ENCODE data around the gene NSF. TPM values are rescaled to one million over a fixed set of nuclear protein-coding genes. Genes with fewer than 3 reads are reported as not detected.

The NSF gene
- total and polyA plus RNA-seq, 2 experiments from 2014 or later = 18.6 to 29.0 TPM

DNA sequence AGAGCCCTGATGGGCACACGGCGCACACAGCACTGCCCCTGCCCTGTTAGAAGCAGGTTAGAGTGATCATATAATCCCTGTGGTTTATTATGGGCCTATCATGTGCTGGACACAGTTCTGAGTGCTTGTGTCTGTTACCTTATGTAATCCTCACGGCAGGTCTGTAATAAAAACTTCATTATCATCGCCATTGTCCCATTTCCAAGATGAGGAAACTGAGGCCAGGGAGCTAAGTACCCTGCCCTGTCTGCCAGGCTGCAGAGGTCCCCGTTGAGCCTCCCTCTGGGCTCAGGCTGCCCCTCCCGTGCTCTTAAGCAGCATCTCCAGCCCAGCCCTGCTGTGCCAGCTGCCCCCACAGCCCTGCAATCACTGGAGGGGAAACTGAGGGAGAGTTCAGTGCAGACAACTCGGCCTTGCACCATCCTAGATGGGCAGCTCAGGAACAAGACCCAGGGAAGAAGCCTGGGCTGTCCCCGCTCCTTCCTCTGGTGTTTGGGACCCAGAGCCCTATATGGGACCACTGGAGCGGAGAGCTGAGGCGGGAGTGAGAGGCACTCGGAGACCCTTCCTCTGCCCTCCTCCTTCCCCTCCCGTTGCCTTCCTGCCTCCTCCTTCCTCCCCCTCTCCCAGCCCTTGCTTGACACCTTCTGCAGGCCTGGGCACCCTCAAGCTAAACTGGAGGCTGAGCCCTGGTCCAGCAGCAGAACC, 186.0 kb downstream of the NSF start:
- no peak overlapping the region for H3K27ac ChIP-seq
- no peaks in the 10 kb centered on the region for H3K4me1 ChIP-seq (ENCODE audit: low read depth)
- H3K9me3 ChIP-seq (ENCODE audit: low read depth) = no peaks in the 10 kb centered on the region
- DNase-seq (ENCODE audit: low read depth in 1 of 2, low spot score in 1 of 2) = no peak
- no peak overlapping the region for H3K4me3 ChIP-seq
- no peaks in the 10 kb centered on the region for H3K27me3 ChIP-seq
- TF ChIP-seq, protein P1, sequence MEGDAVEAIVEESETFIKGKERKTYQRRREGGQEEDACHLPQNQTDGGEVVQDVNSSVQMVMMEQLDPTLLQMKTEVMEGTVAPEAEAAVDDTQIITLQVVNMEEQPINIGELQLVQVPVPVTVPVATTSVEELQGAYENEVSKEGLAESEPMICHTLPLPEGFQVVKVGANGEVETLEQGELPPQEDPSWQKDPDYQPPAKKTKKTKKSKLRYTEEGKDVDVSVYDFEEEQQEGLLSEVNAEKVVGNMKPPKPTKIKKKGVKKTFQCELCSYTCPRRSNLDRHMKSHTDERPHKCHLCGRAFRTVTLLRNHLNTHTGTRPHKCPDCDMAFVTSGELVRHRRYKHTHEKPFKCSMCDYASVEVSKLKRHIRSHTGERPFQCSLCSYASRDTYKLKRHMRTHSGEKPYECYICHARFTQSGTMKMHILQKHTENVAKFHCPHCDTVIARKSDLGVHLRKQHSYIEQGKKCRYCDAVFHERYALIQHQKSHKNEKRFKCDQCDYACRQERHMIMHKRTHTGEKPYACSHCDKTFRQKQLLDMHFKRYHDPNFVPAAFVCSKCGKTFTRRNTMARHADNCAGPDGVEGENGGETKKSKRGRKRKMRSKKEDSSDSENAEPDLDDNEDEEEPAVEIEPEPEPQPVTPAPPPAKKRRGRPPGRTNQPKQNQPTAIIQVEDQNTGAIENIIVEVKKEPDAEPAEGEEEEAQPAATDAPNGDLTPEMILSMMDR (IDR thresholded peaks at IDR 0.05; ENCODE audit: low read depth, low read length) = no peak
- no peaks in the 10 kb centered on the region for H3K36me3 ChIP-seq

DNA sequence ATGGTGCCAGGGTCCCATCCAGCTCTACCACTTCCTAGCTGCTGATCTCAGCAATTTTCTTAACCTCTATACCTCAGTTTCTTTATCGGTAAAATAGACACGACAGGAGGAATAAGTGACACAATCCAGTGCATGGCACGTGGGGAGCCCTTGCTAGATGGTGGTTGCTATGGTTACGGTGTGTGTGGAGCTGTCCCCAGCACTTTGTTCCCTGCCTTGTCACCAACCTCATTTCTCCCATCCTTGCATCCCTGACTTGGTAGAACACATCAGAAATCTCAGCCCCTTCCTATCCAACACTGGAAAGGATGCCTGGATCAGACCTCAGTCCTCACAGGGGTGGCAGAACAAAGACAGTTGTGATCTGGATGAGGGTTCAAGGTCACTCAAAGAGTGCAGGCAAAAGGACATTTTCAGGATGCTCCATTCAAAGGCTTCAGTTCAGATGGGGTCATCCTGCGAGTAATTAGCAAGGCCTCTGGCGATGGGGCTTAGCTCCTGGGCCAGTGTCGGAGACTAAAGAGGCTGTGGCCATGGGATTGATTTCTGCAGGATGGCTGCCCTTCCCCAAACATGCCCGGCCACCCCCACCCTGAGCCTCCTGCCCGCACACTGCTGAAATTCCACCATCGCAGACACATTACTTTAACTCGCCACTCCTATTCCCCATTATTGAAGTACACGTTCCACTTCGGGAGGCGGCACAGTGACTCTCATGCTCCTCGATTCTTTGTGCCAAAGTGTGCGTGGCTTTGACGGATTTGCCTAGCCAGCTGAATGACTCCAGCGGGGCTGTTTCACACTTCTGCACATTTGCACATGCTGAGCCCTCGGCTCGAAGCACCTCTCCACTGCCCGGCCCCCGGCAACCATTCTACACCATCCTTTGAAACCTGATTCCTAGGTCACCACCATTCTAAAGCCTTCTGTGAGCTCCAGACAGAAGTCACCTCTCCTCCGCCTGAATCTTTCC, 187.8 kb downstream of the NSF start:
- TF ChIP-seq, protein P1 (IDR thresholded peaks at IDR 0.05; ENCODE audit: low read depth, low read length) = no peak
- no peaks in the 10 kb centered on the region for H3K4me1 ChIP-seq (ENCODE audit: low read depth)
- peak in 1 of 2 donors; percentile 49 for DNase-seq (ENCODE audit: low read depth in 1 of 2, low spot score in 1 of 2)
- no peaks in the 10 kb centered on the region for H3K9me3 ChIP-seq (ENCODE audit: low read depth)
- H3K27me3 ChIP-seq = no peaks in the 10 kb centered on the region
- no peak overlapping the region for H3K4me3 ChIP-seq
- H3K36me3 ChIP-seq = no peaks in the 10 kb centered on the region
- H3K27ac ChIP-seq = no peak overlapping the region

DNA sequence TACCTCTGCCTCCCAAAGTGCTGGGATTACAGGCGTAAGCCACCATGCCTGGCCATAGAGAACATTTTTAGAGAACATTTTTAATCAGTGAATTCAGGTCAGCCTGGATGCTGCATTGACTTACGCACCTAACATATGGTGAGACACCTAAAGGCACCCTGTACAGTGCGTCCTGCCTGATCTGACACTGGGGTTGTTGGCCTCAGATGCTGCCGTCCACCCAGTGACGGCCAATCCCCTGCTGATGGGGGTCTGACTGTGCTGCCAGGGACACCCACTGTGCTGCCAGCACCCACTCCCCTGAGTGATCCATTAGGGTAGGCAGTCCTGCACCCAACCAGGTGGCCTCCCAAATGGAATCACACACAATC, 189.5 kb downstream of the NSF start:
- no peaks in the 10 kb centered on the region for H3K4me1 ChIP-seq (ENCODE audit: low read depth)
- H3K4me3 ChIP-seq = no peak overlapping the region
- no peak overlapping the region for H3K27ac ChIP-seq
- H3K36me3 ChIP-seq = no peaks in the 10 kb centered on the region
- H3K27me3 ChIP-seq = no peaks in the 10 kb centered on the region
- DNase-seq (ENCODE audit: low read depth in 1 of 2, low spot score in 1 of 2) = no peak
- TF ChIP-seq, protein P1 (IDR thresholded peaks at IDR 0.05; ENCODE audit: low read depth, low read length) = no peak
- no peaks in the 10 kb centered on the region for H3K9me3 ChIP-seq (ENCODE audit: low read depth)

DNA sequence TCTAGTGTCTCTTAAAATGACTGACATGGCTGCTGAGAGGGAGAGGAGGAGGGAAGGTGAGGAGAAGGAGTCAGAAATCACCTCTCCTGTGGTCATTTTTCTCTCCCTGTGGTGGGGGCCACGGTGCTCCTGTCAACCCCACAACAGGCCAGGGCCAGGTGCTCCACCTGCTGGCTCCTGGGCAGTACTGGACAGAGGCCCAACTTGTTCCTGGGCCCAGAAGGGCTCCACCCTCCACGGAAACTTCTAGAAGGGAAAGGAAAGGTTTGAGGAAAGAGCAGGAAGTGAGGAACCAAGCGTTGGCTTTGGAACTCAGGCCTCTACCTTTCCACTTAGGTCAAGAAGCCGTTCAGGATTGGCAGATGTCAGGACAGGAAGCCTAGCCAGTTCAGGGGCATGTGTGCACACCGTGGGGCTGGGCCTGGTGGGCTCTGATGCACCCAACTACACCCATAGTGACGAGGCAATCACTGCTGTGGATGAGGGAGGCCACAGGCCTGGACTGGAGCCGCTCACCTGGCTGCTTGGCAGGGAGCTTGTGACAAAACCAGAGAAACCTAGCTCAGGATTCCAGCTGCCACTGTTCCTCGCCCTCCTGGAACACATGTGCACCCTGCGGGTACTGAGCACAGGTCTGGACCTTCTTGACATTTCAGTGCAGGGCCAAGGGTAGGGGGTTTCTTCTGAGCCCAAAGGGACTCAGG, 191.9 kb downstream of the NSF start:
- Histone ChIP-seq H3K36me3 (no peaks in the 10 kb centered on the region), H3K4me1 (ENCODE audit: low read depth) (peaks cover 4% of the 10 kb centered on the region), H3K4me3 (no peak overlapping the region), H3K27ac (no peak overlapping the region), H3K9me3 (ENCODE audit: low read depth) (no peaks in the 10 kb centered on the region), H3K27me3 (no peaks in the 10 kb centered on the region)
- TF ChIP-seq, protein P1 (IDR thresholded peaks at IDR 0.05; ENCODE audit: low read depth, low read length) = peak; percentile 52
- peak; percentile 30 to 55 for DNase-seq (ENCODE audit: low read depth in 1 of 2, low spot score in 1 of 2)

DNA sequence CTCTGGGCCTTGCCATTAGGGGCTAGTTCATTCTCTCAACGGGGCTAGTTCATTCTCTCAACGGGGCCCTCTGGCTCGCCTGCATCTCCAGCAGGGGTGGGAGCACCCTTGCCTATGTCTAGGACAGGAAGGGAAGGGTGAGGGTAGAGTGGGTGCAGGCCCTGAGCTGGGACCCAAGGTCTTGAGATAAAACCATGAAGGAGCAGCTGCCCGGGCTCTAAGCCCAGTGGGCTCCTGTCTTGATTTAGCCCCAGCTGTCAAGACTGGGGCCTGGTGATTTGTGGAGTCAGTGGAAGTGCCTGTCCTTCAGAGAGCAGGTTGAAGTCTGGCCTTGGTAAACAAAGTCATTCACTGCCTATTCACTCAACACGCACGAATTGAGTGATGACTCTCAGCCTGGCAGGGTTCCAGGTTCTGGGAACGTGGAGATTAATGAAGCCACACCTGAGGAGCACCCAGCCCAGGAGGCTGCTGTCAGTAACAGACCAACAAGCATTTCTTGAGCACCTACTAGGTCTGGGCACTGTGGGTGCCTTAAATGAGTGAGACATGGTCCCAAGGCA, 192.6 kb downstream of the NSF start:
- no peak overlapping the region for H3K27ac ChIP-seq

More for the DNA sequence above, 192.6 kb downstream of the NSF start:
- TF ChIP-seq, protein P1 (IDR thresholded peaks at IDR 0.05; ENCODE audit: low read depth, low read length) = no peak
- no peaks in the 10 kb centered on the region for H3K9me3 ChIP-seq (ENCODE audit: low read depth)
- no peaks in the 10 kb centered on the region for H3K36me3 ChIP-seq
- H3K4me3 ChIP-seq = no peak overlapping the region
- H3K4me1 ChIP-seq (ENCODE audit: low read depth) = peaks cover 4% of the 10 kb centered on the region
- H3K27me3 ChIP-seq = no peaks in the 10 kb centered on the region
- DNase-seq (ENCODE audit: low read depth in 1 of 2, low spot score in 1 of 2) = no peak

All from cardiac muscle cell (in vitro differentiated cells and primary cell).